HG02759 (cell line): Measurements from ENCODE around the gene ZNF732.
"Not testable (repeated sequence)": the region's sequence is repeated elsewhere in the genome, so short reads cannot be mapped to it uniquely, and the experiment has no call there.

Experiments used
- ATAC-seq: cut with Tn5 transposase; IDR thresholded peaks from one replicate; pipeline ENCODE4 v1.9.1; 2021; ENCODE audit warnings: mild to moderate bottlenecking, moderate library complexity; ENCODE audit not compliant: unreplicated experiment

ZNF732 gene

GRCh38 chr4:304969-305680, at the start of gene ZNF732:
Gene ZNF732 (minus strand): TSS chr4:305474. CDS start chr4:305310, 164 bp downstream.
- no peak for ATAC-seq

- ATAC-seq = no peak
Measured at GRCh38 chr4:340011-340410, 34.7 kb upstream of the ZNF732 start.

GRCh38 chr4:338759-339097, 33.5 kb upstream of the ZNF732 start:
- ATAC-seq = no peak

DNA sequence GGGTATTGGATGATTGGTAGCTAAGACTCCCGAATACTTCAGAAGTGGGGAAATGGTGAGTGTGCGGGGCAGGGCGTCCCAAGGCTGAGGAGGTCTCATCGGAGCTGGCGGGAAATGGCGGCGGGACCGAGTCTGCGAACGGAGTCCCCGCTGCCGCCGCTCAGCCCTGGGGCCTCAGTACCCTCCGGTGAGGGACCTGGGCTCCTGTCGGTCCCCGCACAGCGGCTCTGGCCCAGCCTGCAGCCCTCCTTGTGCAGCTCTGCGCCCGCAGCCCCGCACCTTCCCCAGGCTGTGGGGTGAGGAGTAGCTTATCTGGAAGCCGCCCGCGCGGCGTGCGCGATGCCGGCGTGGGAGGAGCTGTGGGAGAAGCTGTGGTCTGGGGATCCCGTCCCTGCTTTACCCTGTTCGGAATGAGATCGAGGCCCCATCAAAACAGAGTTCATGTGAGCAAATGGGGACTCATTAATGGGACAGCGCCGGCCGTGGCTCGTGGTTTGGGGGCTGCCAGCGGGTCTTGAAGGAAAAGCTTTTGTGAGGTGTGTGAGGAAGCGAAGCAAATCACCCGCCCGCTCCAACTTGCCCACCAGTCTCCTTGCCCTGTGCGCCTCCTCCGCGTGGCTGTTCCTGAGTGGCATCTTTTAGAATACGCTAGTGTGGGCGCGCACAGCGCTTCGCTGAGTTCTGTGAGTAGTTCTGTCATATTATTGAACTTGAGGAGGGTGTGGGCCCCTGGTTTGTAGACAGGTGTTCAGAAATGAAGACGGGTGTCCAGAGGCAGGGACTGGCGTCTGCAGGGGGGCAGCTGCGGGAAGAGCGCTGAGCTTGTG, 32.9 kb upstream of the ZNF732 start:
- peak; percentile 33 for ATAC-seq

DNA sequence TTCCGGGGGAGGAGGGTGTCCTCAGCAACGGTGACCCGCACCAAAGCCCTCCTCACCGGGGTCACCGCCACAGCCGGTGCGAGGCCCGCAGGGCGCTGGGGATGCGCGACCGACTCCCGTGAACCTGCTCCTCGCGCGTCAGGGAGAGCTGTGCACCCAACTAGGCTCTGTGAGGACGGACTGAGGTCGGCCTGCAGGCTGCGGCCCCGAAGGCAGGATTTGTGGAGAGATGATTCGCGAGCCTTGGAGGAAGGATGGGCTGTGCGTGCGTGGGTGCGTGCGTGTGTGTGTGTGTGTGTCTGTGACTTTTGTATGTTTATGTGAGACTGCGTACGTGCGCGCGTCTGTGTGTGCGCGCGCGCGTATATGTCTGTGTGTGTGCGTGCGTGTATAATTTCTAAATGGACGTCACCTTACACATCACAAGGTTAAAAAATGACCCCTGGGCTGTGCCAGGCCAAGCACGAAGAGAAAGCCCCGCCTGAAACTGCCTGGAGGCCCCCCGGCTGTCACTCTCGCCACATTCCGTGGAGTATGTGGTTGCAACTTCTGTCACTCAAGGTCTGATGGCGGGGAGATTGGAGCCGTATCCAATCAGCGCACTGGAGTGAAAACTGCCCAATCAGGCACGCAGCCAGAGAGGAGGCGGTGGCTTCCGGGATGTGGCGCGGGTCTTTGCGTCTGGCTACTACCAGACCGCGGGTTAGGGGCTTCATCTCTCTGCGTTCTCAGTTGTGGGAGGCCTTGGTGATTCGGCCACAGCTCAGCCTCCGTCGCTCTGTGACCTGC, 32.1 kb upstream of the ZNF732 start, which contains the start of gene ZNF141:
Gene ZNF141, plus strand, starts transcription at position 672 of the 789 bp plus-strand sequence. CDS start 170 bp downstream, outside the sequence.
- peak; percentile 92 for ATAC-seq

DNA sequence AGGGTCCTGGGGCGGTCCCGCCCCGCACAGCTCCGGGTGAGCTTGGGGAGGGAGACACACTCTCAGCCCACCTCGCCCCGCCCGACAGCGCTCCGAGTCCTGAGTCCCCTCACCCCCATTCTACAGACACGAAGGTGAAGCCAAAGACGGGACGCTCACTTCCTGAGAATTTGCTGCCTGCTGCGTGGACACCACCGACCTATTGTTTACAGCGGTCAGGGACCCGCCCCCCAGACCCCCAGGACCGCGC, 31.5 kb upstream of the ZNF732 start:
- peak; percentile 1 for ATAC-seq

DNA sequence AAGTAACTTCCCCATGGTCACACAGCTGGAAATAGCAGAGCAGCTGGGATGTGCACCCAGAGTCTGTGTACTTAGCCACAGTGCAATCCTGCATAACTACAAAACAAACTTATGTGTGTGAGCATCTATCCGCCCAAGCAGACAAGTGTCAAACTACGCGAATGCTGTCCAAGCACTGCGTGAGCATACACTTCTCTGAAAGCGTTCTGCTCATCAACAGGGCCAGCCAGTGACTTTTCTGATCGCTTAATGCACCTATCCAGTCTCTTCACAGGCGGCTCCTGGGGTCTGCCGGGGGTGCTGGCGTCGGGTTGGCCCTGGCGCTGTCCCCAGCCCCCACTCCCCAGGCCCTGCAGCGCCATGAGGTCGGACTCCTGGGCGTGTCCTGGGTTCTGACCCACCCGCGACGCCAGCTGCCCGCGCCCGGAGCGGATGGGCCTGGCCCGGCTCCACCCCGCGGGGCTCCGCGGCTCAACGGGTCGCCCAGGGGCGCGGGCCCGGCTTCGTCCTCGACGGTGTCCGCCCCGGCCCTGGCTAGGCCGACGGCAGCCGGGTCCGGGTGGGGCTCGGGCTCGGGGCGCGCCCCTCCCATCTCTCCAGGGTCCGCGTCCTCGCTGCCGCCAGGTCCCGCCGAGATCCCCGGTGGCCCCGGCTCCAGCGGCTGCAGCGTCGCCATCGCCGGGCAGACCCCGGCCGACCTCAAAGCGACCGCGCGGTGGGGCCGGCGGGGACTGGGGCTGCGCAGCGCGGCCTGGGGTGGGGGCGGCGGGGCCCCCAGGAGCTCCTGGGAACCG, 31.0 kb upstream of the ZNF732 start:
- peak; percentile 3 for ATAC-seq

GRCh38 chr4:335515-335914, 30.2 kb upstream of the ZNF732 start:
- ATAC-seq = no peak

DNA sequence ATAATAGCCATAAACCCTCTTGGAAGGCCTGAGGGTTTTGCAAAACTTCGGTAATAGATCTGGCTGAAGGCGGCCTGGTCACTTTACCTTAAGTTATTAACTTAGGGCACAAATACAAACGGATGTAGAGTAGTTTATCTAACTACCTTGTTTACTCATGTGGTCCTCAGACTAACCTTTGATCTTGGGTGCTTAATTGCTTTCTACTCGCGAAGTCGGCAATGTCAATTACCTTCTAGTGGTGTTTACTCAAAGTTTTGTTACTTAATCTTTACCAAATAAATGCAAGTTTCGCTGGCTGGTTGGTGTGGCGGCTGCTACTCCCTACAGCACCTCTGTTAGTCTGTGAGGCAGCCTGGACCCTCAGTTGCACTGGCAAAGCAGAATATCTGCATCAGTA, 23.5 kb upstream of the ZNF732 start:
- no peak for ATAC-seq

GRCh38 chr4:314296-314903, 9.1 kb upstream of the ZNF732 start:
- no peak for ATAC-seq

DNA sequence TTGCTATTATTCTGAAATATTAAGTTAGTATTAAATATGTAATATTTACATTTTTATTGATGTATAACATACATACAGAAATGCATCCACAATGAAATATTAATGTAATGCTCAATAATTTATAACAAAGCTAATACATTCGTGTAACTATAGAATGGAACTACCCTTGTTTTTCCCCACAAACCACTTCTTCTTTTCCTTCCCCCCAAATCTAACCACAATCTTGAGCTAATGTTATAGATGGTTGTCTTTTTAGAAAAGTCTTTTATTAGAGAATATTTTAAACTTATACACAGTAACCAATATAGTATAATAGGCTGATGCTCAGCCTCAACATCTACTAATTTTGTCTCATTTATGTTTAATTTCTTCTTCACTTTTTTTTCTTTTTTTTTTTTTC, 4.5 kb upstream of the ZNF732 start:
- ATAC-seq = no peak

GRCh38 chr4:306551-306961, 1.3 kb upstream of the ZNF732 start:
- ATAC-seq = no peak

- not testable (repeated sequence) for ATAC-seq
Measured at GRCh38 chr4:304516-304915, 758 bp downstream of the ZNF732 start.

GRCh38 chr4:302381-302780, 2.9 kb downstream of the ZNF732 start:
- no peak for ATAC-seq

GRCh38 chr4:294732-295131, 10.5 kb downstream of the ZNF732 start:
- no peak for ATAC-seq

GRCh38 chr4:288891-289290, 16.4 kb downstream of the ZNF732 start:
- ATAC-seq = no peak

DNA sequence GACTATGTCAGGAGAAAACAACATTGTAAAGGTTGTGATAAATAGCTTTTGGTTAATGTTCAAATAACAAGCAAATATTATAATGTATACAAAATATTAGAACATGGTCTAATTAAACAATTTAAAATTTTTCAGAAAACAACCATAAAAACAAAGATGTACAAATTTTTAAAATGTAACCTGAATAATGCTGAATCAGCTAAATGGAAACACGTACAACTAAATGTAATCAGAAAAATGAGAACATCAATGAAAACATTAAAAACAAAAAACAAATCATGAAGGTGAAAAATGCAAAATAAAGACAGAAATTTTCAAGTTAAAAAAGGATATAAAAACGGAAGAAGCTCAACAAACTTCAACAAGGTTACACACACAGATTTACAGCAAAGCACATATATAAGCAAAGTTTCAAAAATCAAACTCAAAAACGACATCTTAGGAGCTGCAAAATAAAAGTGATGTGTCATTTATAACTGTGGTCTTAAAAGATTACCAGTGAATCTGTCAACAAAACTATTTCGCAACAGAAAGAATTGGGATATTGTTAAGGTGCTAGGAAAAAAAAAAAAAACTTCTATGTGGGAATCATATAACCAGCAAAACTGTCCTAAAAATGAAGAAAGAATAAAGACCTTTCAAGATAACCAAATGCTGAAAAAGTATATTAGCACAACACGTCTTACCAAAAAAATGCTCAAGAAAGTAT, 31.8 kb downstream of the ZNF732 start:
- no peak for ATAC-seq

GRCh38 chr4:271492-272103, 33.7 kb downstream of the ZNF732 start:
- no peak for ATAC-seq

DNA sequence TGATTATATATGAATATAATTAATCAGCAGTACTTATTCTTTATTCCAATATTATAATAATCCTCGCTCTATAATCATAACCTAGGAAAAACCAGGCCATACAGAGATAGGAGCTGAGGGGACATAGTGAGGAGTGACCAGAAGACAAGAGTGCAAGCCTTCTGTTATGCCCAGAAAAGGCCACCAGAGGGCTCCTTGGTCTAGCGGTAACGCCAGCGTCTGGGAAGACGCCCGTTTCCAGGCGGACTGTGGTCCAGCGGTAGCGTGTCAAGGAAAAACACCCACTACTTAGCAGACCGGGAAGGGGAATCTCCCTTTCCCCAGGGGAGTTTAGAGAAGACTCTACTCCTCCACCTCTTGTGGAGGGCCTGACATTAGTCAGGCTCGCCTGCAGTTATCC, 46.0 kb downstream of the ZNF732 start:
- ATAC-seq = not testable (repeated sequence)
